Activated CD8-positive, alpha-beta T cell treated with anti-CD3 and anti-CD28 coated beads for 36 hours (primary cell): ENCODE data around the gene RNF13. TPM values are rescaled to one million over a fixed set of nuclear protein-coding genes. Genes with fewer than 3 reads are reported as not detected.

Experiments
- ATAC-seq: fragments of 200-7000 bp; cut with Tn5 transposase; one replicate; pipeline ENCODE4 v1.10.0; 2021; ENCODE audit warnings: mild to moderate bottlenecking, moderate library complexity
- CTCF ChIA-PET: fragments of 350-600 bp; sonication (Branson Sonifier 250); formaldehyde crosslinking; loops from one replicate; lab custom pipeline; 2021; ENCODE audit warnings: antibody characterized with exemption; lab: Charles Lee
- POLR2A ChIA-PET: fragments of 350-600 bp; sonication (Branson Sonifier 250); formaldehyde crosslinking; loops from one replicate; lab custom pipeline; 2021; ENCODE audit warnings: antibody characterized with exemption; lab: Charles Lee
- DNase-seq: peaks from one replicate; pipeline ENCODE4 v3.0.0-alpha.2; 2020
- H3K27ac Mint-ChIP-seq: one replicate; pipeline ENCODE4 v1.8.0; 2021; ENCODE audit warnings: mild to moderate bottlenecking, mixed read lengths
- H3K27me3 Mint-ChIP-seq: one replicate; pipeline ENCODE4 v1.8.0; 2021; ENCODE audit warnings: mixed read lengths
- H3K36me3 Mint-ChIP-seq: one replicate; pipeline ENCODE4 v1.8.0; 2021; ENCODE audit warnings: low read depth, mixed read lengths
- H3K4me1 Mint-ChIP-seq: one replicate; pipeline ENCODE4 v1.8.0; 2021; ENCODE audit warnings: low read depth, mixed read lengths
- H3K4me3 Mint-ChIP-seq: one replicate; pipeline ENCODE4 v1.8.0; 2021; ENCODE audit warnings: mild to moderate bottlenecking, moderate library complexity, mixed read lengths
- H3K9me3 Mint-ChIP-seq: one replicate; pipeline ENCODE4 v1.8.0; 2021; ENCODE audit warnings: mixed read lengths
- CTCF ChIP-seq: fragments of 200-600 bp; IDR thresholded peaks from one replicate; pipeline ENCODE4 v1.8.0; 2022; ENCODE audit warnings: antibody characterized with exemption, mild to moderate bottlenecking
- intact Hi-C: fragments of 100-400 bp; cut with micrococcal nuclease; formaldehyde crosslinking; loops from one replicate; pipeline ENCODE4 v1.10.0; 2022
- total RNA-seq, 2 experiments: library from RNA; stranded (reverse); gene quantifications; one replicate each; pipeline ENCODE4 v1.2.3, GENCODE V29; 2021

The RNF13 gene
- total RNA-seq, 2 experiments from 2014 or later: 25.7 to 26.3 TPM

GRCh38 chr3:149949181-149949580, 136.2 kb downstream of the RNF13 start:
- H3K27ac Mint-ChIP-seq: no peak overlapping the region
- ChIA-PET POLR2A (no interaction called here), CTCF (interaction anchor here (2.7 kb wide), 1 partner anchor 12 kb away, joined by 13 read pairs; no protein-coding TSS in a partner anchor)
- no peaks in the 10 kb centered on the region for H3K9me3 Mint-ChIP-seq
- peaks cover 11% of the 10 kb centered on the region for H3K36me3 Mint-ChIP-seq
- peaks cover 17% of the 10 kb centered on the region for H3K4me1 Mint-ChIP-seq
- H3K4me3 Mint-ChIP-seq: no peak overlapping the region
- ATAC-seq (no peak), DNase-seq (no peak)
- intact Hi-C loops: no loop called here
- no peaks in the 10 kb centered on the region for H3K27me3 Mint-ChIP-seq
- TF ChIP-seq CTCF: no peak

- no peaks in the 10 kb centered on the region for H3K27me3 Mint-ChIP-seq
- ATAC-seq: no peak
- intact Hi-C loops: no loop called here
Measured at GRCh38 chr3:149954812-149955211, 141.8 kb downstream of the RNF13 start.

GRCh38 chr3:149955449-149955848, 142.4 kb downstream of the RNF13 start:
- ATAC-seq (no peak), DNase-seq (no peak)
- intact Hi-C loops: no loop called here
- H3K4me1 Mint-ChIP-seq: peaks cover 21% of the 10 kb centered on the region
- TF ChIP-seq CTCF: no peak
- no peak overlapping the region for H3K4me3 Mint-ChIP-seq
- CTCF ChIA-PET: interaction anchor here (0.8 to 3.1 kb wide), 6 partner anchors 10 to 265 kb away, joined by 3 to 11 read pairs (median 4); no protein-coding TSS in a partner anchor
- no peaks in the 10 kb centered on the region for H3K36me3 Mint-ChIP-seq
- POLR2A ChIA-PET: no interaction called here
- no peaks in the 10 kb centered on the region for H3K9me3 Mint-ChIP-seq
- H3K27ac Mint-ChIP-seq: no peak overlapping the region
- H3K27me3 Mint-ChIP-seq: no peaks in the 10 kb centered on the region

More at GRCh38 chr3:149954812-149955211, 141.8 kb downstream of the RNF13 start:
- ChIA-PET POLR2A (no interaction called here), CTCF (interaction anchor here (1.4 to 3.1 kb wide), 3 partner anchors 13 to 229 kb away, joined by 4 to 11 read pairs (median 9); no protein-coding TSS in a partner anchor)
- H3K4me1 Mint-ChIP-seq: peaks cover 22% of the 10 kb centered on the region
- no peak for TF ChIP-seq CTCF
- no peaks in the 10 kb centered on the region for H3K36me3 Mint-ChIP-seq
- H3K4me3 Mint-ChIP-seq: no peak overlapping the region
- DNase-seq: no peak
- H3K27ac Mint-ChIP-seq: no peak overlapping the region
- H3K9me3 Mint-ChIP-seq: no peaks in the 10 kb centered on the region

DNA sequence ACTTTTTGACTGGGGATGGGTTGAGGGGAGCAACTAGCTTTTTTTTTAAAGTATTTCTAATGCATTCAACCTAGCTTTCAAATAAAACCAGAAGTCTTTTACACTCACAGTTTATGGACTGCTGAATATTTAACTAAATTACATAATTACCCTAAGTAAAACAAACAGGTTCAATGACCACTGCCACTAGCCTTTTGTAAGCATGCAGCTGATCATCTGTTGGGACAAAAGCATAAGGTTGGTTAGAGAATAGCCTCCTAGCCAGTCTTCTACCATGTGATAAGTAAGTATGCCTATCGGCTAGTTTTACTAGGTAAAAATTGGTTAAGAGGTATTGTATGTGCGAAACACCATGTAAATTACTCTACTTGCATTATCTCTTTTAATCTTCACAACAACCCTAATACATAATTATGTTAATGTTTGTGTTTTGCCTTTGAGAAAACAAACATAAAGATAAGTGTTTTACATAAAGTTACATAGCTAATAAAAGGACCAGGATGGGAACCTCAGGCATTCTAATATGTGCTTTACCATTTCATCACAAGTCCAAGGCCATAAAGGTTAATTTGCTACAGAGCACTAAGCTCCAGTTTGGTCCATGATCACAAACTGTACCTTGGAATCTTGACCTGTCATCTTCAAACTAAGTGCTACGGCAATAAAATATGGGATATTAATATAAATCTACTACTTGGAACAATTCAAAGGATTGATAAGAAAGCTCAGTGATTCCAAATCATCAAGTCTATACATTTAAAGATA, 144.5 kb downstream of the RNF13 start:
- TF ChIP-seq CTCF: no peak
- ChIA-PET POLR2A (no interaction called here), CTCF (interaction anchor here (0.8 to 2.5 kb wide), 5 partner anchors 9 to 227 kb away, joined by 3 to 11 read pairs (median 5); no protein-coding TSS in a partner anchor)
- DNase-seq (no peak), ATAC-seq (no peak)
- no peaks in the 10 kb centered on the region for H3K9me3 Mint-ChIP-seq
- no peak overlapping the region for H3K27ac Mint-ChIP-seq
- H3K4me3 Mint-ChIP-seq: no peak overlapping the region
- H3K36me3 Mint-ChIP-seq: no peaks in the 10 kb centered on the region
- peaks cover 21% of the 10 kb centered on the region for H3K4me1 Mint-ChIP-seq
- no peaks in the 10 kb centered on the region for H3K27me3 Mint-ChIP-seq
- intact Hi-C loops: no loop called here

DNA sequence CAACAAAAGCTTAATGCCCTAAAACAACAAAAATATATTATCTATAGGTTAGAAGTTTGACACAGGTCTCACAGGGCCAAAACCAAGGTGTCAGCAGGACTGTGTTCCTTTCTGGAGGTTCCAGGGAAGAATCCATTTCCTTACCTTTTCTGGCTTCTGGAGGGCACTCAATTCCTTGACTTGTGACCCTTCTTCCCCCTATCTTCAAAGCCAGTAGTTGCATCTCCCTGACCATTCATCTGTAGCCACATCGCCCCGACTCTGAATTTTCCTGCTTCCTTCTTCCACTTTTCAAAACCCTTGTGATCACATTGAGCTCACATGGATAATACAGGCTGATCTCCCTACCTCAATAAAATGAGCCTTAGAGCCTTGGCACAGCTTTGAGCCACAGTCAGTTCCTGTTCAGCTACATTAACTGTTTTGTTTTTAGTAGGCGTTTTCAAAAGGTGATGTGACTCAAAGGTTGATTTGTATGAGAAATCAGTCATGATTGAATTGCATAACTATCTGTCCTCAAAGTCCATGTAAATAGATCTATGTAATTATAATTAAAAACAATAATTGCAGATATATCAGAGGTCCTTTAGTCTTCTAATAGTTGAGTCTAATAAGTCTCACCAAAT, 145.3 kb downstream of the RNF13 start:
- H3K4me1 Mint-ChIP-seq: peaks cover 19% of the 10 kb centered on the region
- ATAC-seq: no peak

More for the DNA sequence above, 145.3 kb downstream of the RNF13 start:
- intact Hi-C loops: no loop called here
- ChIA-PET POLR2A (no interaction called here), CTCF (interaction anchor here (0.8 to 2.5 kb wide), 6 partner anchors 9 to 226 kb away, joined by 3 to 11 read pairs (median 5); no protein-coding TSS in a partner anchor)
- H3K36me3 Mint-ChIP-seq: no peaks in the 10 kb centered on the region
- H3K4me3 Mint-ChIP-seq: no peak overlapping the region
- TF ChIP-seq CTCF: no peak
- H3K27me3 Mint-ChIP-seq: no peaks in the 10 kb centered on the region
- H3K9me3 Mint-ChIP-seq: no peaks in the 10 kb centered on the region
- no peak for DNase-seq
- H3K27ac Mint-ChIP-seq: no peak overlapping the region
